ENCODE results near the gene MCHR2. TPM values are rescaled to one million over a fixed set of nuclear protein-coding genes. Genes with fewer than 3 reads are reported as not detected.

The MCHR2 gene
- total RNA-seq, 1 donor from 2014 or later, result not detected

- Histone ChIP-seq H4K20me1 (ENCODE audit: insufficient read depth, low read length) (no peaks in the 10 kb centered on the region), H3K36me3 (ENCODE audit: insufficient read depth, low read length) (no peaks in the 10 kb centered on the region), H3K27ac (ENCODE audit: low read depth, low read length) (no peak overlapping the region), H3K79me2 (ENCODE audit: insufficient read depth, low read length) (no peaks in the 10 kb centered on the region), H2AFZ (ENCODE audit: low read depth, low read length) (no peak overlapping the region), H3K9ac (ENCODE audit: low read length) (no peak overlapping the region), H3K9me3 (ENCODE audit: insufficient read depth, low read depth, low read length) (no peaks in the 10 kb centered on the region), H3K4me3 (ENCODE audit: insufficient read depth, low read depth, low read length) (no peak overlapping the region), H3K27me3 (ENCODE audit: insufficient read depth, low read length) (no peaks in the 10 kb centered on the region), H3K4me2 (ENCODE audit: low read length) (no peak overlapping the region), H3K4me1 (ENCODE audit: insufficient read depth, low read length) (no peaks in the 10 kb centered on the region)
- no peak for FAIRE-seq
- Mint-ChIP-seq H3K9me3 (ENCODE audit: unreplicated experiment) (peaks cover 7% of the 10 kb centered on the region), H3K4me3 (ENCODE audit: unreplicated experiment) (no peak overlapping the region), H3K27me3 (ENCODE audit: low read depth, unreplicated experiment) (no peaks in the 10 kb centered on the region), H3K36me3 (ENCODE audit: low read depth, unreplicated experiment) (no peaks in the 10 kb centered on the region), H3K27ac (ENCODE audit: unreplicated experiment) (no peak overlapping the region), H3K4me1 (ENCODE audit: low read depth, unreplicated experiment) (no peaks in the 10 kb centered on the region)
- DNase-seq (ENCODE audit: low read depth), result no peak
- TF ChIP-seq CTCF (IDR thresholded peaks at IDR 0.05; ENCODE audit: insufficient read depth, low read depth, low read length) (no peak), EZH2 (IDR thresholded peaks at IDR 0.05; ENCODE audit: insufficient read depth, low read length) (no peak)
Measured at GRCh38 chr6:99979953-99980352, 14.1 kb downstream of the MCHR2 start.

DNA sequence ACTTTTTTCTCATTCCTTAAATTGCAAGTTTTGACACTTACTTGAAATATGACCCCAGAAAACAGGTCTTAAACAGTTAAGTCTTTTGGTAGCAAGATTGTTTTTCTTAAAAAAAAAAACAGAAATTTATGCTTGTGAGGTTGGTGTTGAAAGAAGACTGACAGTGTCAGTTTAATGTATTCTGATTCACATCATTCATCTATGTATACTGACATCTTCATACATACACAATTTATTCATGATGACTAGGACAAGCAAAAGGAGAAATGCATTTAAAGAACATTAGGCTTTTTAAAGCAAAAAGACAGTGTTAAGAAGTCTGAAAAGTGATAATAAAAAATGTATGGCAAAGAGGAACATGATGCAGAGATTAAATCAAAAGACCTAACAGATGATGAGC is 27.0 kb downstream of the MCHR2 start:
- Mint-ChIP-seq H3K9me3 (ENCODE audit: unreplicated experiment) (no peaks in the 10 kb centered on the region), H3K4me1 (ENCODE audit: low read depth, unreplicated experiment) (no peaks in the 10 kb centered on the region), H3K4me3 (ENCODE audit: unreplicated experiment) (no peak overlapping the region), H3K36me3 (ENCODE audit: low read depth, unreplicated experiment) (no peaks in the 10 kb centered on the region), H3K27ac (ENCODE audit: unreplicated experiment) (no peak overlapping the region), H3K27me3 (ENCODE audit: low read depth, unreplicated experiment) (no peaks in the 10 kb centered on the region)
- Histone ChIP-seq H2AFZ (ENCODE audit: low read depth, low read length) (no peak overlapping the region), H3K4me2 (ENCODE audit: low read length) (no peak overlapping the region), H4K20me1 (ENCODE audit: insufficient read depth, low read length) (no peaks in the 10 kb centered on the region), H3K27me3 (ENCODE audit: insufficient read depth, low read length) (no peaks in the 10 kb centered on the region), H3K4me1 (ENCODE audit: insufficient read depth, low read length) (no peaks in the 10 kb centered on the region), H3K9me3 (ENCODE audit: insufficient read depth, low read depth, low read length) (no peaks in the 10 kb centered on the region), H3K4me3 (ENCODE audit: insufficient read depth, low read depth, low read length) (no peak overlapping the region), H3K9ac (ENCODE audit: low read length) (no peak overlapping the region), H3K36me3 (ENCODE audit: insufficient read depth, low read length) (no peaks in the 10 kb centered on the region), H3K79me2 (ENCODE audit: insufficient read depth, low read length) (no peaks in the 10 kb centered on the region), H3K27ac (ENCODE audit: low read depth, low read length) (no peak overlapping the region)
- no peak for TF ChIP-seq EZH2 (IDR thresholded peaks at IDR 0.05; ENCODE audit: insufficient read depth, low read length)
- no peak for TF ChIP-seq CTCF (IDR thresholded peaks at IDR 0.05; ENCODE audit: insufficient read depth, low read depth, low read length)
- FAIRE-seq (no peak), DNase-seq (ENCODE audit: low read depth) (no peak)

GRCh38 chr6:99960027-99960426 is 34.0 kb downstream of the MCHR2 start:
- H3K4me1 Mint-ChIP-seq (ENCODE audit: low read depth, unreplicated experiment), result no peaks in the 10 kb centered on the region
- TF ChIP-seq CTCF (IDR thresholded peaks at IDR 0.05; ENCODE audit: insufficient read depth, low read depth, low read length), result no peak
- TF ChIP-seq EZH2 (IDR thresholded peaks at IDR 0.05; ENCODE audit: insufficient read depth, low read length), result no peak
- Histone ChIP-seq H3K27me3 (ENCODE audit: insufficient read depth, low read length) (no peaks in the 10 kb centered on the region), H4K20me1 (ENCODE audit: insufficient read depth, low read length) (no peaks in the 10 kb centered on the region), H3K4me1 (ENCODE audit: insufficient read depth, low read length) (no peaks in the 10 kb centered on the region), H3K4me3 (ENCODE audit: insufficient read depth, low read depth, low read length) (no peak overlapping the region), H3K9me3 (ENCODE audit: insufficient read depth, low read depth, low read length) (no peaks in the 10 kb centered on the region), H3K36me3 (ENCODE audit: insufficient read depth, low read length) (no peaks in the 10 kb centered on the region), H3K9ac (ENCODE audit: low read length) (no peak overlapping the region), H3K27ac (ENCODE audit: low read depth, low read length) (no peak overlapping the region), H3K4me2 (ENCODE audit: low read length) (no peak overlapping the region), H2AFZ (ENCODE audit: low read depth, low read length) (no peak overlapping the region), H3K79me2 (ENCODE audit: insufficient read depth, low read length) (no peaks in the 10 kb centered on the region)
- no peak for FAIRE-seq
- DNase-seq (ENCODE audit: low read depth), result no peak
- H3K9me3 Mint-ChIP-seq (ENCODE audit: unreplicated experiment), result peaks cover 8% of the 10 kb centered on the region
- no peaks in the 10 kb centered on the region for H3K27me3 Mint-ChIP-seq (ENCODE audit: low read depth, unreplicated experiment)
- no peak overlapping the region for H3K4me3 Mint-ChIP-seq (ENCODE audit: unreplicated experiment)
- no peak overlapping the region for H3K27ac Mint-ChIP-seq (ENCODE audit: unreplicated experiment)
- H3K36me3 Mint-ChIP-seq (ENCODE audit: low read depth, unreplicated experiment), result no peaks in the 10 kb centered on the region

All from astrocyte (in vitro differentiated cells and primary cell).